ENCODE measurements around the gene ERCC8.

The ERCC8 gene

GRCh38 chr5:60958712-60959111, 13.8 kb upstream of the ERCC8 start:
- Histone ChIP-seq H3K27ac (ENCODE audit: low read length) (no peak overlapping the region), H4K20me1 (ENCODE audit: insufficient read depth, low read length) (no peaks in the 10 kb centered on the region; the same call in 1 of the 2 replicates), H3K4me2 (ENCODE audit: insufficient read depth, low read length) (no peak overlapping the region), H3K9ac (ENCODE audit: low read depth, low read length) (no peak overlapping the region), H3K4me3 (ENCODE audit: low read depth in 1 of 2, low read length in 2 of 2) (no peak overlapping the region), H3K27me3 (ENCODE audit: insufficient read depth, low read length, poor library complexity) (no peaks in the 10 kb centered on the region), H3K79me2 (ENCODE audit: insufficient read depth, low read length) (peaks cover 2% of the 10 kb centered on the region; the same call in 1 of the 2 replicates), H3K4me1 (ENCODE audit: insufficient read depth, low read length) (no peaks in the 10 kb centered on the region), H3K36me3 (ENCODE audit: insufficient read depth, low read length) (no peaks in the 10 kb centered on the region), H3K9me3 (ENCODE audit: insufficient read depth, low read length, severe bottlenecking) (no peaks in the 10 kb centered on the region), H2AFZ (ENCODE audit: low read depth, low read length) (no peak overlapping the region)
- TF ChIP-seq EZH2 (IDR thresholded peaks at IDR 0.05; ENCODE audit: borderline replicate concordance, low read depth, low read length, severe bottlenecking): no peak
- TF ChIP-seq, protein P1, sequence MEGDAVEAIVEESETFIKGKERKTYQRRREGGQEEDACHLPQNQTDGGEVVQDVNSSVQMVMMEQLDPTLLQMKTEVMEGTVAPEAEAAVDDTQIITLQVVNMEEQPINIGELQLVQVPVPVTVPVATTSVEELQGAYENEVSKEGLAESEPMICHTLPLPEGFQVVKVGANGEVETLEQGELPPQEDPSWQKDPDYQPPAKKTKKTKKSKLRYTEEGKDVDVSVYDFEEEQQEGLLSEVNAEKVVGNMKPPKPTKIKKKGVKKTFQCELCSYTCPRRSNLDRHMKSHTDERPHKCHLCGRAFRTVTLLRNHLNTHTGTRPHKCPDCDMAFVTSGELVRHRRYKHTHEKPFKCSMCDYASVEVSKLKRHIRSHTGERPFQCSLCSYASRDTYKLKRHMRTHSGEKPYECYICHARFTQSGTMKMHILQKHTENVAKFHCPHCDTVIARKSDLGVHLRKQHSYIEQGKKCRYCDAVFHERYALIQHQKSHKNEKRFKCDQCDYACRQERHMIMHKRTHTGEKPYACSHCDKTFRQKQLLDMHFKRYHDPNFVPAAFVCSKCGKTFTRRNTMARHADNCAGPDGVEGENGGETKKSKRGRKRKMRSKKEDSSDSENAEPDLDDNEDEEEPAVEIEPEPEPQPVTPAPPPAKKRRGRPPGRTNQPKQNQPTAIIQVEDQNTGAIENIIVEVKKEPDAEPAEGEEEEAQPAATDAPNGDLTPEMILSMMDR (IDR thresholded peaks at IDR 0.05; ENCODE audit: borderline replicate concordance, extremely low read depth, low read length, poor library complexity, severe bottlenecking): no peak
- no peak for ATAC-seq (ENCODE audit: insufficient read depth, low read depth)
- no peak for DNase-seq

DNA sequence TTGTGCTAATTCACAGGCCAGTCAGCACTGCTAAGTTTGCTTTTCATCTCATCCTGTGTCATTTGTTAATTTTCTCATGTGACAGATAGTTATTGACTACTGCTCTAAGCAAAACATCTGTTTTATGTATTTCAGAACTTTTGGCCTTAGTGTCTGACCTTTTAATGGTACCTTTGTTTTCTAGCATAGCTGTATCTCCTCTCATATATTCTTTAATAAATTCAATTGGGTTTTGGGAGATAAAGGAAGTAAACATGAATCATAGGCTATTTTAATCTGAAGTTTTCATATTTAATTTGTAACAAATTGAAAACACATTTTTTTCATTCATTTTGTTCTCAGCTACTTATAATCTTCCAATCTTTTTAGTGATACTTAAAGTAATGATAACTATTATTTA, 13.2 kb upstream of the ERCC8 start:
- no peaks in the 10 kb centered on the region for H3K9me3 ChIP-seq (ENCODE audit: insufficient read depth, low read length, severe bottlenecking)
- no peaks in the 10 kb centered on the region for H3K27me3 ChIP-seq (ENCODE audit: insufficient read depth, low read length, poor library complexity)
- no peak overlapping the region for H3K27ac ChIP-seq (ENCODE audit: low read length)
- no peak overlapping the region for H3K9ac ChIP-seq (ENCODE audit: low read depth, low read length)
- no peak for ATAC-seq (ENCODE audit: insufficient read depth, low read depth)
- DNase-seq: no peak
- no peaks in the 10 kb centered on the region for H3K36me3 ChIP-seq (ENCODE audit: insufficient read depth, low read length)
- H3K4me2 ChIP-seq (ENCODE audit: insufficient read depth, low read length): no peak overlapping the region
- no peak overlapping the region for H2AFZ ChIP-seq (ENCODE audit: low read depth, low read length)
- no peak overlapping the region for H3K4me3 ChIP-seq (ENCODE audit: low read depth in 1 of 2, low read length in 2 of 2)
- H3K79me2 ChIP-seq (ENCODE audit: insufficient read depth, low read length): peaks cover 2% of the 10 kb centered on the region; the same call in 1 of the 2 replicates
- no peaks in the 10 kb centered on the region for H3K4me1 ChIP-seq (ENCODE audit: insufficient read depth, low read length)
- no peaks in the 10 kb centered on the region; the same call in 1 of the 2 replicates for H4K20me1 ChIP-seq (ENCODE audit: insufficient read depth, low read length)
- TF ChIP-seq EZH2 (IDR thresholded peaks at IDR 0.05; ENCODE audit: borderline replicate concordance, low read depth, low read length, severe bottlenecking): no peak
- TF ChIP-seq, protein P1 (IDR thresholded peaks at IDR 0.05; ENCODE audit: borderline replicate concordance, extremely low read depth, low read length, poor library complexity, severe bottlenecking): no peak

- Histone ChIP-seq H3K9ac (ENCODE audit: low read depth, low read length) (no peak overlapping the region), H3K4me1 (ENCODE audit: insufficient read depth, low read length) (no peaks in the 10 kb centered on the region), H3K4me2 (ENCODE audit: insufficient read depth, low read length) (no peak overlapping the region), H3K27ac (ENCODE audit: low read length) (no peak overlapping the region), H3K79me2 (ENCODE audit: insufficient read depth, low read length) (peaks cover 4% of the 10 kb centered on the region; the same call in 1 of the 2 replicates), H3K36me3 (ENCODE audit: insufficient read depth, low read length) (no peaks in the 10 kb centered on the region), H3K9me3 (ENCODE audit: insufficient read depth, low read length, severe bottlenecking) (no peaks in the 10 kb centered on the region), H3K27me3 (ENCODE audit: insufficient read depth, low read length, poor library complexity) (no peaks in the 10 kb centered on the region), H3K4me3 (ENCODE audit: low read depth in 1 of 2, low read length in 2 of 2) (no peak overlapping the region), H4K20me1 (ENCODE audit: insufficient read depth, low read length) (no peaks in the 10 kb centered on the region; the same call in 1 of the 2 replicates), H2AFZ (ENCODE audit: low read depth, low read length) (no peak overlapping the region)
- ATAC-seq (ENCODE audit: insufficient read depth, low read depth) (no peak), DNase-seq (no peak)
- no peak for TF ChIP-seq EZH2 (IDR thresholded peaks at IDR 0.05; ENCODE audit: borderline replicate concordance, low read depth, low read length, severe bottlenecking)
- TF ChIP-seq, protein P1 (IDR thresholded peaks at IDR 0.05; ENCODE audit: borderline replicate concordance, extremely low read depth, low read length, poor library complexity, severe bottlenecking): no peak
Measured at GRCh38 chr5:60955239-60955638, 10.4 kb upstream of the ERCC8 start.

DNA sequence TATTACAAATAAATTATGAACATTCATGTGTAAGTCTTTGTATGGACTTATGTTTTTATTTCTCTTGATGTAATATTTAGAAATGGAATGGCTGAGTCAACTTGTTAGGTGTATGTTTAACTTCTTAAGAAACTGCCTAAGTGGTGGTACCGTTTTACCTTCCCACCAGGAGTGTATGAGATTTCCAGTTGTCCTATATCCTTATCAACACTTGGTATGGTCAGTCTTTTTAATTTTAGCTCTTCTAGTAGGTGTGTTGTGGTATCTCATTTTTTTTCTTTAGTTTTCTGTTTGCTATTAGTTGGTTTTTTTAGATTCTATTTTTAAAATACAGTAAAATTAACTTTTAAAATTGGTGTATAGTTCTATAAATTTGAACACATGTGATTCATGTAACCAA, 3.9 kb upstream of the ERCC8 start:
- Histone ChIP-seq H4K20me1 (ENCODE audit: insufficient read depth, low read length) (no peaks in the 10 kb centered on the region), H3K27ac (ENCODE audit: low read length) (no peak overlapping the region), H3K4me1 (ENCODE audit: insufficient read depth, low read length) (peaks cover 23% of the 10 kb centered on the region), H2AFZ (ENCODE audit: low read depth, low read length) (no peak overlapping the region), H3K4me2 (ENCODE audit: insufficient read depth, low read length) (no peak overlapping the region), H3K27me3 (ENCODE audit: insufficient read depth, low read length, poor library complexity) (no peaks in the 10 kb centered on the region), H3K9me3 (ENCODE audit: insufficient read depth, low read length, severe bottlenecking) (no peaks in the 10 kb centered on the region), H3K36me3 (ENCODE audit: insufficient read depth, low read length) (no peaks in the 10 kb centered on the region), H3K4me3 (ENCODE audit: low read depth in 1 of 2, low read length in 2 of 2) (no peak overlapping the region), H3K9ac (ENCODE audit: low read depth, low read length) (no peak overlapping the region), H3K79me2 (ENCODE audit: insufficient read depth, low read length) (peaks cover 41% of the 10 kb centered on the region)
- DNase-seq (no peak), ATAC-seq (ENCODE audit: insufficient read depth, low read depth) (no peak)
- TF ChIP-seq, protein P1 (IDR thresholded peaks at IDR 0.05; ENCODE audit: borderline replicate concordance, extremely low read depth, low read length, poor library complexity, severe bottlenecking): no peak
- TF ChIP-seq EZH2 (IDR thresholded peaks at IDR 0.05; ENCODE audit: borderline replicate concordance, low read depth, low read length, severe bottlenecking): no peak

All from DND-41 (cell line).